Activated CD8-positive, alpha-beta memory T cell treated with anti-CD3 and anti-CD28 coated beads for 1 hour (primary cell): ENCODE results near the gene HAGH.
"Not testable (repeated sequence)": the region's sequence is repeated elsewhere in the genome, so short reads cannot be mapped to it uniquely, and the experiment has no call there.

Experiments
- DNase-seq, 2 donors: peaks; one replicate each; pipeline ENCODE4 v3.0.0-alpha.2; 2020; ENCODE audit warnings: low read depth in 1 of 2; ENCODE audit errors: extremely low read depth in 1 of 2

Gene HAGH

DNA sequence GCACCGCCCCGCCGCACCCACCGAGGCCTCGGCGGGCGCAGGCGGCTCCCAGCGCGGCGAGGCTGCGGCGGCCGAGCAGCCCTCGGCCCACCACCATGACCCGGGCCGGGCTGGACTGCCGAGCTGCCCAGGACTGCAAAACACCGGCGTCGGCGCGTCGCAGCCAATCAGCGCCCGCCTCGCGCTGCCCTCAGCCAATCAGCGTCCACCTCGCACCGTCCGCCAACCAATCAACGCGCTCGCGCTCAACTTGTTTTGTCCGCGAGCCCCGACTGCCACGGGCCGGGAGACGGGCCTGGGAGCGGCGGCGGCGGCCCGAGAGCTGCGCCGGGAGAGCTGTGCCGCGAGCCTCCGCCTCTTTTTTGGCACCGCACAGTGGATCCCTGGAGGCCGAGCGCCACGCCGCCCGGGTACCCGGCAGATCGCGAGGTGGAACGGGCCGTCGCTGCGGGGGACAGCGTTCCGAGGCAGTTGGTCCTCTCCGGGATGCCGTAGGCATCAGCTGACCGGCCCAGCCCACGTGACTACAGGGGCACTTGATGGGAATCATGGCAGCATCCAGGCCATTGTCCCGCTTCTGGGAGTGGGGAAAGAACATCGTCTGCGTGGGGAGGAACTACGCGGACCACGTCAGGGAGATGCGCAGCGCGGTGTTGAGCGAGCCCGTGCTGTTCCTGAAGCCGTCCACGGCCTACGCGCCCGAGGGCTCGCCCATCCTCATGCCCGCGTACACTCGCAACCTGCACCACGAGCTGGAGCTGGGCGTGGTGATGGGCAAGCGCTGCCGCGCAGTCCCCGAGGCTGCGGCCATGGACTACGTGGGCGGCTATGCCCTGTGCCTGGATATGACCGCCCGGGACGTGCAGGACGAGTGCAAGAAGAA, at the start of gene HAGH, which contains the start of gene FAHD1:
HAGH (minus strand) TSS at position 135 of the 883 bp plus-strand sequence; CDS start at position 97, 38 bp downstream.
FAHD1 (plus strand) TSS at position 516 of the 883 bp plus-strand sequence; CDS start at position 549, 33 bp downstream.
- peak; percentile 70 to 83 for DNase-seq

- DNase-seq, result not testable (repeated sequence)
These were observed 49.4 kb upstream of the HAGH start for GRCh38 chr16:1876066-1876465.

DNA sequence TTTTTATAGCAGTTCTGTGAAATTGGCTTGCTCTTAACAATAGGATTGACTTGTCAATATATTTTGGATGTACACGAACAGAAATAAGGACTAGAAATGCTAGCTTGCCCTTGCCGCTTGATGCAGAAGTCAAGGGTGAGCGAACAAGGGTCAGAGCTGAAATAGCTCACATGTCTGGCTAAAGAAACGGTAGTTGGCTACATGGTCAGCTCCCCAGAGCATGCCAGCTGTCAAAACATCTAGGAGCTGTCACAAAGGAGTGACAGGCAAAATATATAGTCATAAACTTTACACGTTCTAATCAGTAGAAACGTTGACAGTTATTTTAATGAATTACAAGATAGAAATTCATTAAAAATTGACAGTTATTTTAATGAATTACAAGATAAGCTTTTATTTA, 48.2 kb upstream of the HAGH start:
- DNase-seq, result no peak

DNA sequence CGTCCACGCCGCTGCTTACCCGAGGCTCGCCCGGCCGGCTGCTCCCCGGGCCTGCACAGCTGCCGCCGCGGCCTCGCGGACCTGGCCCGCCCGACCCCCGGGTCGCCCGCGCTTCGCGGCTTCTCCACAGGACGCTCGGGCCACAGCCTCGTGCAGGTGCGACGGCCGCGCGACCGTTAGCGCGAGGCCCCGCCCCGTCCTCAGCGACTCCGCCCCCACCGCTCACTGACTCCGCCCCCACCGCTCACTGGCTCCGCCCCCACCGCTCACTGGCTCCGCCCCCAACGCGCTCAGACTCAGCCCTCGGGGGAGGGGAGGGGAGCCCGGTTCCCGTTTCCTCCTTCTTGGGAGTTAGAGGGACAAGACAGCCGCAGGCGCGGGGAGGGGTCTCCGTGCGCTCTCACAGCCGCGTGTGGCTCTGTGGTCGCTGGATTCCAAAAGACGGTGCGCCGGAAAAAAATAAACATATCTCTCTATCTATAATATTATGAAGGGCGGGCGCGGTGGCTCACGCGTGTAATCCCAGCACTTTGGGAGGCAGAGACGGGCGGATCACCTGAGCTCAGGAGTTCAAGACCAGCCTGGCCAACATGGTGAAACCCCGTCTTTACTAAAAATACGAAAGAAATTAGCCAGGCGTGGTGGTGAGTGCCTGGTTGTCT, 45.5 kb upstream of the HAGH start, which contains the start of gene MEIOB:
MEIOB (minus strand) TSS at position 191 of the 662 bp plus-strand sequence. CDS start 3,989 bp downstream, outside the sequence.
- DNase-seq, result peak in 1 of 2 donors; percentile 18

DNA sequence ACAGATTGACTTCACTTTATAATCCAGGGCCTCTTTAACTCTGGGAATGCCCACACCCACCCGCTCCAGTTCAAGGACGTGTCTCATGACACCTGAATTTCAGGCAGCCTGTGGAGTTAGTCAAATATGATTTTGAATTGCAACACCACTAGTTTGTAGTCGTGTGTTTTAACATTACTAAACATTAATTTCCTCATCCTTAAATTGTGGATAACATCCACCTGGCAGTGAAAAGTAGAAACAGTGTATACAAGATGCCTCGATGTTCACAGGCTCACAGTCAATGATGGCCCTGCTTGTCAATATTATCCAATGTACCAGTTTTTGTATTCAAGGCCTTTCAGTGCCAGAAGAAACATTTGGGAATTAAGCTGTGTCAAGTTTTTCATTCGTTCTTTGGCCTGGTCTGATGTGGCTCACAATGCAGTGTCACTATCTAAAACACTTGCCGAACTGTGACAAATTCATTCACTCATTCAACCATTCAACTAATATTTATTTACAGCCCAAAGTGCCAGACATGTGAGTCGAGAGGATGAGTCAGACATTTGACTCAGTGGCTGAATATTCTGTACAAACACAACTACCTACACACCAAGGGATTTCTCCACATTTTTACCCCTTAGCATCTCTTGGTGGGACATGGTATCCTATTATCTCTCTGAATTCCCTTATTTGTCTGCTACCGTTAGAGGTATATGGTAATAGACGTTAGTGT, 43.9 kb upstream of the HAGH start:
- no peak for DNase-seq

DNA sequence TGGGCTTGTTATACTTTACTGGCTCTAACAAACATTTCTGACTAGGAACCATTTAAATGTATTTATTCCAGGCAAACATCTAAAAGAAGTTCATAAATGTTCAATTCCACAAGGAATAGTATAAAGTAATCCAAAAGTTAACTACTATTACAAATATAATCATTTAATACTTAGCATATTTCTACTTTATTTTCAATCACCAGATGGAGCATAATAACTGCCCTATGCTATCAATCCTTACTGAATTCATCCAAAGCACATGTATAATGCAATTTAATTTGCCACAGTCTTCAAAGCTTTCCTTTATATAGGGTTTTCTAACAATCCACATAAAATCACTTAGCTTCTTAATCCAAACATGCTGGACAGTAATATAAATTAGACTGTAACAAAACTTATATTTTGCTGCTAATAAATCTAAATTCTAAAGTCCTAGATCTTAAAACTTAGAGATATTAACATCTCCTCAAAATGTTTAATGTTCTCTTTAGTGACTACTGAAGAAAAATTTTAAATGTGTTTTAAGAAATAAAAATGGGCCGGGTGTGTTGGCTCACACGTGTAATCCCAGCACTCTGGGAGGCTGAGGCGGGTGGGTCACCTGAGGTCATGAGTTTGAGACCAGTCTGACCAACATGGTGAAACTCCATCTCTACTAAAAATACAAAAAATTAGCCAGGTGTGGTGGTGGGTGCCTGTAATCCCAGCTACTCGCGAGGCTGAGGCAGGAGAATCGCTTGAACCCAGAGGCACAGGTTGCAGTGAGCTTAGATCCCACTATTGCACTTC, 39.5 kb upstream of the HAGH start:
- no peak for DNase-seq

GRCh38 chr16:1863681-1864460, 37.2 kb upstream of the HAGH start:
- DNase-seq, result no peak

- no peak for DNase-seq
These were observed 35.8 kb upstream of the HAGH start for GRCh38 chr16:1862394-1862793.

GRCh38 chr16:1861730-1862129, 35.1 kb upstream of the HAGH start:
- DNase-seq, result no peak

- DNase-seq, result no peak
These were observed 33.0 kb upstream of the HAGH start for GRCh38 chr16:1859650-1860049.

GRCh38 chr16:1858189-1858865, 31.7 kb upstream of the HAGH start:
- DNase-seq, result no peak

GRCh38 chr16:1857433-1858097, 30.9 kb upstream of the HAGH start:
- DNase-seq, result no peak

- DNase-seq, result no peak
These were observed 25.2 kb upstream of the HAGH start for GRCh38 chr16:1851793-1852192.

DNA sequence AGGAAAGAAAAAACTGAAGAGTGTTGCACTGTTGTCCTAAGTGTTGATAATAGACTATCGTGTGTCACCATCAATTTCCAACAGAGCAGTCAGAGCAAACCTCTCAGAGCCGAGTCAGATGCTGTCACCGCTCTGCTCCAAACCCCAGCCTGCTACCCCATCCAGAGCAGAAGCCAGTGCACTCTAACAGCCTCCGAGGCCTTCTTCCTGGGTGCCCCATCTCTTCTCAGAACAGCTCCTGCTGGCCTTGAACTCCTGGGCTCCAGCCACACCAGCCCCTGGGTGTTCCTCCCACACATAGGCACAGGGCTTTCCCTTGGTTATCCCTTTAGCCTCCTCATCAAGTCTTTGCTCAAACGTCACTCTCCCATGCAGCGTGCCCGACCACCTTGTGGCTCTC, 24.4 kb upstream of the HAGH start:
- DNase-seq, result no peak

DNA sequence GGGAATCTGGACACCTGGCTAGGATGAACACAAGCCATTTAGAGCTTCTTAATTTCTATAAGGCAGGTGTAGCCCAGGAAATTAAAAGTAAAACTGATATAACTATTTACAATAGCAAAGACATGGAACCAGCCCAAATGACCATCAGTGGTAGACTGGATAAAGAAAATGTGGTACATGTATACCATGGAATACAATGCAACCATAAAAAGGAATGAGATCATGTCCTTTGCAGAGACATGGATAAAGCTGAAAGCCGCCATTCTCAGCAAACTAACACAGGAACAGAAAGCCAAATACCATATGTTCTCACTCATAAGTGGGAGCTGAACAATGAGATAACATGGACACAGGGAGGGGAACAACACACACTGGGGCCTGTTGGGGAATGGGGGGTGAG, 19.8 kb upstream of the HAGH start:
- no peak for DNase-seq

DNA sequence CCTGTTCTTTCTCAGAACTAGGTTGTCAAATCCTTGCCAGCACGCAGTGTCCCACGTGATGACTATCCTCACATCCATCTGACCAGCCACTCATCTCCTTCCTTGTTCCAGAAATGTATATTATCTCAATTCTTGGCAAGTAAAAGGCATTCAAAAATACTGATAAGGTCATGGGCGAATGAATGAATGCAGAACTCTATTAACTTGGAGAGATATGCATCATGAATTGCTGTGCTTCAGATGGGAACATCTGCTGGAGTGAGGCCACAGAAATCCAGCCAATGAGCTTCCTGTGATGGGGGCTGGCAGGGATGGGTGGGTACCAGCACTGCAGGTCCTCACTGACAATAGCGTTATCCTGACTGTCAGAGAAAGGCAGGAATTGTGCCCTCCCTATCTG, 19.4 kb upstream of the HAGH start:
- no peak for DNase-seq

GRCh38 chr16:1839554-1839953, 12.9 kb upstream of the HAGH start:
- no peak for DNase-seq

- DNase-seq, result no peak
These were observed 7.5 kb upstream of the HAGH start for GRCh38 chr16:1834096-1834495.
